IgD-negative memory B cell (primary cell): ENCODE results near the gene CTSZ. TPM values are rescaled to one million over a fixed set of nuclear protein-coding genes. Genes with fewer than 3 reads are reported as not detected.
A peak's percentile ranks its signal among the peaks of the same experiment; 100 is the strongest.

Experiments
- H3K27ac Mint-ChIP-seq, 3 donors: one replicate each; pipeline ENCODE4 v1.8.0; 2020 to 2022; ENCODE audit warnings: mild to moderate bottlenecking in 3 of 3, mixed read lengths in 3 of 3, moderate library complexity in 1 of 3
- H3K27me3 Mint-ChIP-seq: one replicate; pipeline ENCODE4 v1.8.0; 2021; ENCODE audit warnings: mixed read lengths
- H3K36me3 Mint-ChIP-seq: one replicate; pipeline ENCODE4 v1.8.0; 2020; ENCODE audit warnings: mild to moderate bottlenecking, mixed read lengths
- H3K4me1 Mint-ChIP-seq, 3 donors: one replicate each; pipeline ENCODE4 v1.8.0; 2020 to 2022; ENCODE audit warnings: mixed read lengths in 3 of 3, mild to moderate bottlenecking in 1 of 3
- H3K4me3 Mint-ChIP-seq, 4 donors: one replicate each; pipeline ENCODE4 v1.8.0; 2020 to 2022; ENCODE audit warnings: mild to moderate bottlenecking in 4 of 4, mixed read lengths in 4 of 4, moderate library complexity in 3 of 4
- H3K9me3 Mint-ChIP-seq, 3 donors: one replicate each; pipeline ENCODE4 v1.8.0; 2020 to 2021; ENCODE audit warnings: mixed read lengths in 3 of 3, mild to moderate bottlenecking in 1 of 3
- polyA plus RNA-seq: library from polyadenylated mRNA; unstranded; fragments of 300-500 nt; fragmentation: Illumina TruSeq; gene quantifications from one replicate; pipeline ENCODE4 v1.2.3, GENCODE V29; 2021

The CTSZ gene
- polyA plus RNA-seq, 1 donor from 2014 or later, result 34.7 TPM

DNA sequence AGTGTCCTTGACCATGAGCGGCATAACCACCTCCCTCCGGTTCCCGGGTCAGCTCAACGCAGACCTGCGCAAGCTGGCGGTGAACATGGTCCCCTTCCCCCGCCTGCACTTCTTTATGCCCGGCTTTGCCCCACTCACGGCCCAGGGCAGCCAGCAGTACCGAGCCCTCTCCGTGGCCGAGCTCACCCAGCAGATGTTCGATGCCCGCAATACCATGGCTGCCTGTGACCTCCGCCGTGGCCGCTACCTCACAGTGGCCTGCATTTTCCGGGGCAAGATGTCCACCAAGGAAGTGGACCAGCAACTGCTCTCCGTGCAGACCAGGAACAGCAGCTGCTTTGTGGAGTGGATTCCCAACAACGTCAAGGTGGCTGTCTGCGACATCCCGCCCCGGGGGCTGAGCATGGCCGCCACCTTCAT is 17.1 kb upstream of the CTSZ start:
- no peaks in the 10 kb centered on the region for H3K36me3 Mint-ChIP-seq
- no peak overlapping the region for H3K4me3 Mint-ChIP-seq
- H3K27ac Mint-ChIP-seq, result no peak overlapping the region

DNA sequence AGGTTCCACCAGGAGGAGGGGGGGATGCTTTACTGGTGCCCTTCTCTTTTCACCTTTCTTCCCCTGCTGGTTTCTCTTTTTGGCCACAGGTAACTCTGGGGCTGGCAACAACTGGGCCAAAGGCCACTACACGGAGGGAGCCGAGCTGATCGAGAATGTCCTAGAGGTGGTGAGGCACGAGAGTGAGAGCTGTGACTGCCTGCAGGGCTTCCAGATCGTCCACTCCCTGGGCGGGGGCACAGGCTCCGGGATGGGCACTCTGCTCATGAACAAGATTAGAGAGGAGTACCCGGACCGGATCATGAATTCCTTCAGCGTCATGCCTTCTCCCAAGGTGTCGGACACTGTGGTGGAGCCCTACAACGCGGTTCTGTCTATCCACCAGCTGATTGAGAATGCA is 16.6 kb upstream of the CTSZ start:
- H3K27ac Mint-ChIP-seq, result no peak overlapping the region
- H3K27me3 Mint-ChIP-seq, result no peaks in the 10 kb centered on the region
- H3K4me3 Mint-ChIP-seq, result no peak overlapping the region
- H3K9me3 Mint-ChIP-seq, result no peaks in the 10 kb centered on the region
- H3K36me3 Mint-ChIP-seq, result no peaks in the 10 kb centered on the region
- peaks cover 7 to 23% (median 9%) of the 10 kb centered on the region in 3 donors for H3K4me1 Mint-ChIP-seq

More for the DNA sequence above, 17.1 kb upstream of the CTSZ start:
- peaks cover 11 to 28% (median 14%) of the 10 kb centered on the region in 3 donors for H3K4me1 Mint-ChIP-seq
- no peaks in the 10 kb centered on the region for H3K27me3 Mint-ChIP-seq
- no peaks in the 10 kb centered on the region for H3K9me3 Mint-ChIP-seq

DNA sequence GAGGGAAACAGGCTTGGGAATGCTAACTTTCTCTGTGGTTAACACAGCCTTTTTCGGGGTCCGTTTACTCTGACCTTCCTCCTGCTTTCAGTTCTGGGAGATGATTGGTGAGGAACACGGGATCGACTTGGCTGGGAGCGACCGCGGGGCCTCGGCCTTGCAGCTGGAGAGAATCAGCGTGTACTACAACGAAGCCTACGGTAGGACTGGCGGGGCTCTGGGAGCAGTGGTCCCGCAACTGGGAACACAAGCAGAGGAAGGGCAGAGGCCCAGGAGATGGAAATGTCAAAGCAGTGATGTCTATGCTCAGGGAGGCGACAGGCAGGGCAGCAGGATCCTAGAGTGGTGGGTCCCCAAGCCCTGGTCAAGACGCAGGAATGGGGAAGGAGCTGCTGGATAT is 15.7 kb upstream of the CTSZ start:
- Mint-ChIP-seq H3K9me3 (no peaks in the 10 kb centered on the region), H3K4me1 (peaks cover 4 to 19% (median 6%) of the 10 kb centered on the region in 3 donors), H3K36me3 (no peaks in the 10 kb centered on the region), H3K27me3 (no peaks in the 10 kb centered on the region), H3K4me3 (no peak overlapping the region), H3K27ac (no peak overlapping the region)

DNA sequence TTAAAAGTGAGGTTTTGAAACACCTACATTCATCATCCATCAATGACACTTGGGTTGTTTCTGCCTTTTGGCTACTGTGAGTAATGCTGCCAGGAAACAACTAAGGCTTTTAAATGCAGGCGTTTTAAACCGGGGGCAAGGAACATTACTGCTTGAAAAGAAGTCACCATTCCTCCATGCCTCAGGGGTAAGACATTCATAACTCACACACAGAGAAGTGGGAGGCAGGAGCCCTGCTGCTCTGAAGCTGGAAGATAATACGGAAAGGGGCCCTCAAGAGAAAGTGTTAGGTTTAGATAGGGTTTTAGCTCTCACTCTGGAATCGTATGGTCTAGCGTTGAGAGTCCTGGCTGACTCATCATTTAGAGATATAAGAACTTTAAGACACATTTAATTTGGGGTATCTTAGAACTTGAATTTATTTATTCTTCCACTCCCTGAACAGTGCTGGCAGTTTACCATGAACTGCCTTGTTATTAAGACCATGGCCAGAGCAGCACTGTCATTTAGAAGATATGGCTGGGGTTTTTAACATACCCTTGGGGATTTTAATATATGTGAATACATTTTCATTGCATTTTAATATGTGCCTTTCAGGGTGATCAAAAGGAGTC is 14.0 kb upstream of the CTSZ start:
- H3K27me3 Mint-ChIP-seq, result no peaks in the 10 kb centered on the region
- peaks cover 16 to 23% (median 21%) of the 10 kb centered on the region in 3 donors for H3K4me1 Mint-ChIP-seq
- H3K9me3 Mint-ChIP-seq, result no peaks in the 10 kb centered on the region
- H3K4me3 Mint-ChIP-seq, result peak overlapping the region in 1 of 4 donors; percentile 9
- H3K36me3 Mint-ChIP-seq, result no peaks in the 10 kb centered on the region
- no peak overlapping the region for H3K27ac Mint-ChIP-seq

DNA sequence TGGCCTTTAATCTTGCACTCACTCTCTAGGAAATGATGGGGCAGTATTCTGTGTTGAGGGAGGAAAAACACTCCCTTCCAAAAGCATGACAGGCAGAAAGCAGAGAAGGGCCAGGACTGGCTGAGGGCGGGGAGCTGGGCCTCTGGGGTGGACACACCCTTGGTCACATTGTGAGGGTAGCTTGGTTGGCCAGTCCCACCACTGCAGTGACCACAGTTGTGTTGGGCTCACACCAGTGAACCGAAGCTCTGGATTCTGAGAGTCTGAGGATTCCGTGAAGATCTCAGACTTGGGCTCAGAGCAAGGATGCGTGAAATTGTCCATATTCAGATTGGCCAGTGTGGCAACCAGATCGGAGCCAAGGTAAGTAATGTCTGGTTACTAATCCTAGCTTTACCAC is 12.2 kb upstream of the CTSZ start, which contains the start of gene TUBB1:
Gene TUBB1 (plus strand): TSS at position 213 of the 400 bp plus-strand sequence. CDS start 94 bp downstream, at position 307.
- no peaks in the 10 kb centered on the region for H3K9me3 Mint-ChIP-seq
- no peaks in the 10 kb centered on the region for H3K27me3 Mint-ChIP-seq
- H3K27ac Mint-ChIP-seq, result peak within 1 kb of the TSS in 2 of 3 donors; percentile 23 to 90
- H3K4me3 Mint-ChIP-seq, result no peak within 1 kb of the TSS
- peaks cover 21 to 26% (median 21%) of the 10 kb centered on the region in 3 donors for H3K4me1 Mint-ChIP-seq
- no peaks in the 10 kb centered on the region for H3K36me3 Mint-ChIP-seq

DNA sequence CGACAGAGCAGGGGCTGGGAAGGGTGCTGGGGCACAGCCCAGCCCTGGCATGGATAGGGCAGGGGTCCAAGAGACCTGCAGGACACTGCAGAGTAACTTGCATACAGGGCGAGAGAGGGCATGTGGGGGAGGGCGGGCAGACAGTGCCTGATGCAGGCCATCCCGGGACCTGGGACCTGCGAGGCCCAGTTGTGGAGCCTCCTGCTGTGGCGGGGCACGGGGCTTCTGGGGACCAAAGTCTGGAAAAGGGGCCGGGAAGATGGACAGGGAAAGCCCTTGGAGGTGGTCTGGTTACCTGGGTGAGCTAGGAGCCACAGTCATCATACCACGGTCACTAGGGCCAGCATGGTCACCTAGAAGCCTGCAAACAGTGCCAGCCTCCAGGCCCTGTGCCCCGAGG is 11.8 kb upstream of the CTSZ start:
- Mint-ChIP-seq H3K4me3 (no peak overlapping the region), H3K36me3 (no peaks in the 10 kb centered on the region), H3K27ac (peak overlapping the region in 1 of 3 donors; percentile 90)

DNA sequence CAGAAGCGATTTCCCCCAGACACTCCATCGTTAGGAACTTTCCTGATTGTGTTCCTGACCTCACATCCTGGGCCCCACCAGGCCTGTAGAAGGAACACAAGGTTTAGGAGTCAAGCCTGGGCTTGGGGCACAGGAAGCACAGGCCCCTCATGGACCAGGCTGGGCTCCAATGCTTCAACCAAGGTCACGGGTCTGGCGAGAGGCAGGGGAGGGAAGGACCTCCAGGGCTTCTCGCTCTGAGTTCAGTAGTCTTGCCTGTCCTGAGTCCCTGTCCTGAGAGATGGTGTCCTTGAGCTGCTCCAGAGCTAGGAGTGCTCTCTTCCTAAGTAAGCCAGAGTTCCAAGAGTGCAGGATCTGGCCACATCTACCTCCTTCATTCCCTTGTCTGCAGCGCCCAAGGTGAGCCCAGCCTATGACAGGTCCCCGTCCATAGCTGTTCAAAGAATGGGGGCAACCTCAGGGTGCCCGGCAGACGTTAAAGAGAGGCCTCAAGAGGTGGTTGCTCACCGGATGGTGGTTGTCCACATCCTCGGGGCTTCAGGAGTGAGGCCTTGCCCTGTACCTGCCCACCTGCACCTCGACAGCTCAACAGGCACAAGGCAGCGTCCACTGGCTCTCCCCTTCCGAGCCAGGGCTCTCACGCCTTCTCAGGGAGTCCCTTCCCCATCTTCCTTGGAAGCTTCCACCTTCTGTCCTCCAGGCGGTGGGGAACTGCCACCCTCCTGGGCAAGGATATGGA is 10.6 kb upstream of the CTSZ start:
- peak overlapping the region in 2 of 4 donors; percentile 86 to 92 for H3K4me3 Mint-ChIP-seq
- H3K4me1 Mint-ChIP-seq, result peaks cover 25 to 29% (median 28%) of the 10 kb centered on the region in 3 donors
- H3K36me3 Mint-ChIP-seq, result no peaks in the 10 kb centered on the region
- H3K9me3 Mint-ChIP-seq, result no peaks in the 10 kb centered on the region
- no peaks in the 10 kb centered on the region for H3K27me3 Mint-ChIP-seq
- H3K27ac Mint-ChIP-seq, result peak overlapping the region in 2 of 3 donors; percentile 29 to 91

More for the DNA sequence above, 11.8 kb upstream of the CTSZ start:
- Mint-ChIP-seq H3K9me3 (no peaks in the 10 kb centered on the region), H3K4me1 (peaks cover 21 to 28% (median 23%) of the 10 kb centered on the region in 3 donors), H3K27me3 (no peaks in the 10 kb centered on the region)

DNA sequence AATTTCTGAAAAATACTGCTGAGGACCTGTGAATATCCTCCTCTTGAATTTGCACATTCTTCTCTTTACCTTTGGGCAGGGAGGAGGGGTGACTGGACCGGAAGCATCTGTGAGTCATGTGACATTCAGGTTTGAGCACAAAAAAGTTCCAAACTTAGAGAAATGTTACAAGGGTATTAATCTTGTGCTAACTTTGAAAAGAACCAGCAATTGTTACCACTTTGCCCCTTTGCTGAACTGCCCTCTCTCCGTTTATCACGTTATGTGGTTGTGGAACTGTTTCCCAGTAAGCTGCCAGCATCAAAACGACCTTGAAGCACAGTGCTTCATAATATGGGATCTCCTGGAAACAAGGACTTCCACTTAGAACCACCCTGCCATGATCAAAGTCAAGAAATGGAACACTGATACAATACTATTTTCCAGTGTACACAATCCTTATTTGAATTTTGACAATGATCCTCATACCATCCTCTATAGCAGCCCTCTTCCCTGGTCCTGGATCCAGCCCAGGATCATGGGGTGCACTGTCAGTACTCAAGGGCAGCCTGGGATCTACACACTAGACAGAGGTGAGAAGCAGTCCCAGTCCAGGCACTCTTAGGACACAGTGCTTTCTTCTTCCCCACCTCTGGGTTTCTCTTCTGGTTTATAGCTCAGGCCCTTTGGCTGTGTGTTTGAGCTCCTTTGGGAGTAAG is 9.9 kb upstream of the CTSZ start:
- H3K4me1 Mint-ChIP-seq, result peaks cover 25 to 35% (median 28%) of the 10 kb centered on the region in 3 donors

DNA sequence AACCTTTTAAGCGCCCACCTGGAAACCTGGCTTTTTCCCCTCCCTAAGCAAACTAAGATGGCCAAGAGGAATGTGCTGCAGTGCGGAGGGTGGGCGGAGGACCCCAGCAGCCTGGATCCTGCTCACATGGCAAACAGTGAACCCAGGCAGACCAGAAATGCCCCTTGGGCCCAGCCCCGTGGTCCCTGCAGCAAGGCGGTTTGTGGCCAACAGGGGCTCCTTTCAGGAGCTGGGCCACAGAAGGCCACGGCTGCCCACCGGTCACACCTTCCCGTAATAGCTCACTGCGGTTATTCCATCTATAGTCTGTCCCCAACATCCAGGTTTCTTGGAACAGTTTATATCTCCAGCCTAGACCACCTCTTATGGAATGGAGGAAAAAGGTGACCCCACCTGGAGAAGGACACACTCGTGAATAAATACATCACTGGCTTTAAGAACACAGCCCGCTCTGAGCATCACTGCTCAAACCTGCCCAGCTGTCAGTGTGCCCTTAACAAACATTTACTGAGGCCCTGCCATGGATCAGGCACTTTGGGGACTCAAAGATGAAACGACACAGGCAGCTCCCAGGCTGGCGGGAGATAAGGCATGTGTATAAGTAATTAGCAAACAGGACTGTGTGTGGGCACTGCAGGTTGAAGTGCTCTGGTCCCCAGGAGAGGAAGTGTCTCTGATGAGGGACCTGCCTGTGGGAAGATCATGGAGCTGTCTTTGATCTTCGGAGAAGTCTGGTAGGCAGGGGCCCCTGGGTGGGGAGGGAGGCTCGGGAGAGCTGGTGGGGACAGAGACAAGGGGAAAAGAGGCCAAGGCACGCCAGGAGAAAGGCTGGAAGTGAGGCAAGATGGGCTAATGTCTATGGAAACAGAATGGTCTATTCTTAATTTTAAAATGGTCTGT is 9.0 kb upstream of the CTSZ start:
- H3K27me3 Mint-ChIP-seq, result no peaks in the 10 kb centered on the region
- no peaks in the 10 kb centered on the region for H3K9me3 Mint-ChIP-seq
- peaks cover 28 to 33% (median 30%) of the 10 kb centered on the region in 3 donors for H3K4me1 Mint-ChIP-seq
- peak overlapping the region in 2 of 3 donors; percentile 85 to 91 for H3K27ac Mint-ChIP-seq
- peaks cover 4% of the 10 kb centered on the region for H3K36me3 Mint-ChIP-seq
- peak overlapping the region; percentile 57 to 92 (median 80) for H3K4me3 Mint-ChIP-seq

More for the DNA sequence above, 9.9 kb upstream of the CTSZ start:
- H3K36me3 Mint-ChIP-seq, result no peaks in the 10 kb centered on the region
- H3K27me3 Mint-ChIP-seq, result no peaks in the 10 kb centered on the region
- H3K9me3 Mint-ChIP-seq, result no peaks in the 10 kb centered on the region
- peak overlapping the region in 2 of 3 donors; percentile 85 to 91 for H3K27ac Mint-ChIP-seq
- H3K4me3 Mint-ChIP-seq, result peak overlapping the region; percentile 25 to 92 (median 80)

DNA sequence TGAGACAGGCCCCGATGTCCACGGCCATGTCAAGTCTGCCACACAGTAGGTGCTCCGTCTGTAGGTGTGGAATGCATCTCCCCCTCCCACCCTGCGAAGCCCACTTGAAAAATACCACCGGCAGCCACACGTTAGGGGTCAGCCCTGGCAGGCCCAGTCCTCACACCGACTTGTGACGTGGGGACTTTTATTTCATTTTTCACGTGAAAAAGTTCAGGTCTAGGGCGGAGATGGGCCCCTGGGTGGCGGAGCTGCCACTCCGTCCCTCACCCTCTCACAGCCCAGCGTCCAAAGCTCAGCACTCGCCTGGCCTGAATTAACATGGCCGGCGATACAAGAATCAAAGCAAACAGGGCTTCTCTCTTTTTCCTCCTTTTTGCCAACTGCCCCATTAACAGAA is 8.4 kb upstream of the CTSZ start:
- Mint-ChIP-seq H3K9me3 (no peaks in the 10 kb centered on the region), H3K27ac (no peak overlapping the region), H3K27me3 (no peaks in the 10 kb centered on the region), H3K4me1 (peaks cover 28 to 30% (median 29%) of the 10 kb centered on the region in 3 donors), H3K36me3 (peaks cover 4% of the 10 kb centered on the region), H3K4me3 (no peak overlapping the region)

DNA sequence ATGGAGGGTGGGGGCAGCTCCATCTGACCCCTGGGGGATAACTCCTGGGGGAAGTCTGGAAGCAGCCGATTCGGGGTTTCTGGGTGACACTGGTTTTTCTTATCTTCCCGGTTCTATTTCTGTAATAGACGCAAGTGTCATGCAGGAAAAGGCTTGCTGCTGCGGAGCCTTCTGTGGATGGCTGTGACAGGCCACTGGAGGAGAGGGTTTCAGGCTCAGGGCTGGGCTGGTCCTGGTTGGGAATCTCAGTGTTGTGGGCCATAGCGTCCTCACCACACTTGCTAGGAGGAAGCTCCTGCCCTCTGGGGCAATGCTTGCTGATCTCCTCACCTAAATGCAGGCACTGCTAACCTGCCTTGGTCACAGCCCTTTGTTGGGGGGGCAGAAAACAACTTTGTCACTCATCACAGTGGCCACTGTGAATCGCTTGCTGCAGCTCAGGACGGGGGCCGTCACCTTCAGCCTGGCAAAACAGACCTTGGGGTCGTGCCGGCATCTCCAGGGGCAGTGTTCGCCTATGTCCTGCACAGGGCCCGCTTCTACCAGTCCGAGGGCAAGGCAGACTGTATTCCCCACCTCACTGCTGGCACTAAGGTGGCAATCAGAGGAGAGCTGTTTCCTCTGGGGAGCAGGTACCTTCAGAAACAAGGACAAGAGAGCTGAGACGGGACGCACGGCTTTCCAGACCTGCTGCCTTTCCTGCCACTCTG is 7.8 kb upstream of the CTSZ start:
- Mint-ChIP-seq H3K27me3 (no peaks in the 10 kb centered on the region), H3K4me3 (peak overlapping the region in 1 of 4 donors; percentile 66), H3K9me3 (no peaks in the 10 kb centered on the region), H3K4me1 (peaks cover 30 to 34% (median 32%) of the 10 kb centered on the region in 3 donors), H3K36me3 (peaks cover 4% of the 10 kb centered on the region), H3K27ac (peak overlapping the region in 1 of 3 donors; percentile 81)

DNA sequence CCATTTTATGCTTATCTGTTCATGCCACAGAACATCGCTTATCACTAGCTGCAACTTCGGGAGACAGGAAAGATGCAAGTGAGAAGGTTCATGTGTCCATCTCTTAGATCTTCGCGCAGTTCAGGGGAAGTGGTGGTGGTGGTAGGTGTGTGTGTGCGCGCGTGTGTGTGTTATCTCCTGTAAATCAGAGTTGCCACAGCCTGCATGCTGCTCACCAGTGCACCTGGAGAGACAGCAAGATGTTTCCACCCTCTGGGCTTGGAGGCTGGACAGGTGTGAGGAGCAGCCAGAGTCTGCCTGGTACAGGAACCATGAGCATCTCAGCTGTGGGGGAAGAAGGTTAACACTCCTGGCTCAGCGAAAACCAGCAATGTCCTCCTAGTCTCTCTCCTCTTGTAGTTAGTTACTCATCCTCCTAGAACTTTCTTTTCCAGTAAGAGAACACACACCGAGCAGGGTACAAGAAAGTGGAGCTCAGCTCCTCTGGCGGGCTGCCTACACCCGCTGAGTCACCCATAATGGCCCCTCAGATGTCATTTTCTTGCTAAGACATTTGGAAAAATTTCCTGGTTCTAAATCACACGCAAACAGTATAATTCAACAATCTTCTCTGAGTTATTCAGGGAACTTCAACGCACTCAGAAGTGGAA is 7.0 kb upstream of the CTSZ start:
- no peaks in the 10 kb centered on the region for H3K27me3 Mint-ChIP-seq
- H3K4me1 Mint-ChIP-seq, result peaks cover 30 to 35% (median 32%) of the 10 kb centered on the region in 3 donors
- peak overlapping the region in 1 of 4 donors; percentile 66 for H3K4me3 Mint-ChIP-seq
- peaks cover 4% of the 10 kb centered on the region for H3K36me3 Mint-ChIP-seq
- H3K9me3 Mint-ChIP-seq, result no peaks in the 10 kb centered on the region
- peak overlapping the region in 1 of 3 donors; percentile 81 for H3K27ac Mint-ChIP-seq
